HepG2 (cell line): ENCODE data around the gene PMM2. TPM values are rescaled to one million over a fixed set of nuclear protein-coding genes. Genes with fewer than 3 reads are reported as not detected.

ENCODE experiments used
- ATF7-NPFF ChIP-seq: sonication (generic); formaldehyde crosslinking; IDR thresholded peaks from 2 replicates; pipeline ENCODE4 v1.8.1; 2023; ENCODE audit warnings: mild to moderate bottlenecking, low read depth, missing genetic modification reagents, moderate library complexity
- CBX1 ChIP-seq: IDR thresholded peaks from one replicate; pipeline ENCODE4 v1.6.1; 2016; ENCODE audit warnings: antibody characterized with exemption, low read depth
- DMAP1 ChIP-seq: IDR thresholded peaks from 2 replicates; pipeline ENCODE4 v1.6.1; 2016
- EP300 ChIP-seq, 3 experiments: sonication (generic) in 1 of 3; formaldehyde crosslinking in 1 of 3; IDR thresholded peaks; 2 replicates each; pipeline versions ENCODE4 v1.5.1 to v1.6.1; 2011 to 2020; ENCODE audit warnings: low read depth in 2 of 3, low read length in 2 of 3, borderline replicate concordance in 1 of 3, improper control_type of control experiment in 1 of 3, mild to moderate bottlenecking in 1 of 3, missing genetic modification reagents in 1 of 3, moderate library complexity in 1 of 3
- KMT2B ChIP-seq: IDR thresholded peaks from 2 replicates; pipeline ENCODE4 v1.6.1; 2016; ENCODE audit warnings: missing genetic modification reagents, missing compliant biosample characterization
- LBX2 ChIP-seq: sonication (generic); formaldehyde crosslinking; IDR thresholded peaks from 2 replicates; pipeline ENCODE4 v1.5.0; 2020; ENCODE audit warnings: missing genetic modification reagents, mild to moderate bottlenecking, borderline replicate concordance
- NCOR1 ChIP-seq: fragments of 200-600 bp; sonication (generic); IDR thresholded peaks from 2 replicates; pipeline ENCODE4 v1.7.0; 2017; ENCODE audit warnings: antibody characterized with exemption, low read length, borderline replicate concordance
- PHF21A ChIP-seq: sonication (generic); formaldehyde crosslinking; IDR thresholded peaks from 2 replicates; pipeline ENCODE4 v1.5.0; 2020; ENCODE audit warnings: mild to moderate bottlenecking, missing genetic modification reagents
- PITX1 ChIP-seq: sonication (generic); formaldehyde crosslinking; IDR thresholded peaks from 2 replicates; pipeline ENCODE4 v1.5.1; 2020; ENCODE audit warnings: mild to moderate bottlenecking, missing genetic modification reagents
- REXO4 ChIP-seq: sonication (generic); formaldehyde crosslinking; IDR thresholded peaks from 2 replicates; pipeline ENCODE4 v1.8.0; 2022; ENCODE audit warnings: missing genetic modification reagents, mild to moderate bottlenecking, borderline replicate concordance
- RNF2 ChIP-seq: fragments of 450-650 bp; conservative IDR thresholded peaks from 2 replicates; pipeline ENCODE4 v1.6.1; 2016; ENCODE audit warnings: low read depth
- TCF7L2 ChIP-seq: IDR thresholded peaks from 2 replicates; pipeline ENCODE4 v1.6.1; 2011; ENCODE audit warnings: mild to moderate bottlenecking, low read depth, low read length, moderate library complexity
- ZNF20 ChIP-seq: sonication (generic); formaldehyde crosslinking; IDR thresholded peaks from 2 replicates; pipeline ENCODE4 v1.4.0; 2020; ENCODE audit warnings: mild to moderate bottlenecking, moderate library complexity, missing genetic modification reagents
- ZNF235 ChIP-seq: sonication (generic); formaldehyde crosslinking; IDR thresholded peaks from 2 replicates; pipeline ENCODE4 v1.8.1; 2023; ENCODE audit warnings: mild to moderate bottlenecking, missing genetic modification reagents, borderline replicate concordance
- ZSCAN25 ChIP-seq: sonication (generic); formaldehyde crosslinking; IDR thresholded peaks from 2 replicates; pipeline ENCODE4 v1.8.0; 2022; ENCODE audit warnings: mild to moderate bottlenecking, missing genetic modification reagents
- ZSCAN30 ChIP-seq: sonication (generic); formaldehyde crosslinking; IDR thresholded peaks from 2 replicates; pipeline ENCODE4 v1.5.0; 2020; ENCODE audit warnings: mild to moderate bottlenecking, missing genetic modification reagents
- ZSCAN31 ChIP-seq: sonication (generic); formaldehyde crosslinking; IDR thresholded peaks from 2 replicates; pipeline ENCODE4 v1.5.0; 2020; ENCODE audit warnings: low read depth, mild to moderate bottlenecking, missing genetic modification reagents
- polyA plus RNA-seq, 8 experiments: library from polyadenylated mRNA; depleted of rRNA in 3 of 8; stranded (reverse) in 7 of 8; unstranded in 1 of 8; fragments of >200 nt; fragmentation: Illumina TruSeq in 4 of 8; extraction: Trizol in 4 of 8; gene quantifications; 2 replicates each; pipeline versions ENCODE4 v1.2.1 to v1.2.3, GENCODE V29; 2011 to 2016; ENCODE audit warnings: low read depth in 4 of 8, missing spikeins in 1 of 8, mixed read lengths in 1 of 8; ENCODE audit not compliant: insufficient read depth in 1 of 8
- total RNA-seq, 5 experiments: library from RNA; depleted of rRNA; stranded (reverse); fragments of >200 nt; fragmentation: Illumina TruSeq; extraction: Trizol; gene quantifications; 2 replicates each; pipeline ENCODE4 v1.2.3, GENCODE V29; 2016; ENCODE audit warnings: low read depth in 1 of 5
- TF ChIP-seq, protein P1 (sequence below): sonication (generic); formaldehyde crosslinking; IDR thresholded peaks from 2 replicates; pipeline ENCODE4 v1.4.0; 2020; ENCODE audit warnings: low read depth, missing genetic modification reagents
- TF ChIP-seq, protein P2 (sequence below): sonication (generic); formaldehyde crosslinking; IDR thresholded peaks from 2 replicates; pipeline ENCODE4 v1.4.0; 2020; ENCODE audit warnings: missing genetic modification reagents
- TF ChIP-seq, protein P3 (sequence below): IDR thresholded peaks from 2 replicates; pipeline ENCODE4 v1.6.1; 2016
- TF ChIP-seq, protein P4 (sequence below): sonication (generic); formaldehyde crosslinking; IDR thresholded peaks from 2 replicates; pipeline ENCODE4 v1.4.0; 2020; ENCODE audit warnings: missing genetic modification reagents

The PMM2 gene
- total and polyA plus RNA-seq, 2 of the 13 experiments (the other 11 are each of a cell fraction or from before 2014, with no cell fraction given): 52.2 to 93.7 TPM

- TF ChIP-seq EP300 (IDR thresholded peaks at IDR 0.05; ENCODE audit: low read depth in 2 of 2, low read length in 2 of 2): peak in 1 of 2 experiments; percentile 49; a peak in 1 of 4 replicates
- TF ChIP-seq EP300 (CRISPR knock-in tag; IDR thresholded peaks at IDR 0.05; ENCODE audit: borderline replicate concordance): peak; percentile 83
- TF ChIP-seq ZSCAN30 (CRISPR knock-in tag): 0 out of 2 replicates have a peak, but pooled peaks have one; percentile 37
- no peak for TF ChIP-seq TCF7L2
- no peak for TF ChIP-seq REXO4
- TF ChIP-seq ATF7-NPFF (CRISPR knock-in tag): peak; percentile 83
- TF ChIP-seq, protein P1, sequence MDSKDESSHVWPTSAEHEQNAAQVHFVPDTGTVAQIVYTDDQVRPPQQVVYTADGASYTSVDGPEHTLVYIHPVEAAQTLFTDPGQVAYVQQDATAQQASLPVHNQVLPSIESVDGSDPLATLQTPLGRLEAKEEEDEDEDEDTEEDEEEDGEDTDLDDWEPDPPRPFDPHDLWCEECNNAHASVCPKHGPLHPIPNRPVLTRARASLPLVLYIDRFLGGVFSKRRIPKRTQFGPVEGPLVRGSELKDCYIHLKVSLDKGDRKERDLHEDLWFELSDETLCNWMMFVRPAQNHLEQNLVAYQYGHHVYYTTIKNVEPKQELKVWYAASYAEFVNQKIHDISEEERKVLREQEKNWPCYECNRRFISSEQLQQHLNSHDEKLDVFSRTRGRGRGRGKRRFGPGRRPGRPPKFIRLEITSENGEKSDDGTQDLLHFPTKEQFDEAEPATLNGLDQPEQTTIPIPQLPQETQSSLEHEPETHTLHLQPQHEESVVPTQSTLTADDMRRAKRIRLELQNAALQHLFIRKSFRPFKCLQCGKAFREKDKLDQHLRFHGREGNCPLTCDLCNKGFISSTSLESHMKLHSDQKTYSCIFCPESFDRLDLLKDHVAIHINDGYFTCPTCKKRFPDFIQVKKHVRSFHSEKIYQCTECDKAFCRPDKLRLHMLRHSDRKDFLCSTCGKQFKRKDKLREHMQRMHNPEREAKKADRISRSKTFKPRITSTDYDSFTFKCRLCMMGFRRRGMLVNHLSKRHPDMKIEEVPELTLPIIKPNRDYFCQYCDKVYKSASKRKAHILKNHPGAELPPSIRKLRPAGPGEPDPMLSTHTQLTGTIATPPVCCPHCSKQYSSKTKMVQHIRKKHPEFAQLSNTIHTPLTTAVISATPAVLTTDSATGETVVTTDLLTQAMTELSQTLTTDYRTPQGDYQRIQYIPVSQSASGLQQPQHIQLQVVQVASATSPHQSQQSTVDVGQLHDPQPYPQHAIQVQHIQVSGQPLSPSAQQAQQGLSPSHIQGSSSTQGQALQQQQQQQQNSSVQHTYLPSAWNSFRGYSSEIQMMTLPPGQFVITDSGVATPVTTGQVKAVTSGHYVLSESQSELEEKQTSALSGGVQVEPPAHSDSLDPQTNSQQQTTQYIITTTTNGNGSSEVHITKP (CRISPR knock-in tag): peak; percentile 89
- no peak for TF ChIP-seq CBX1
- TF ChIP-seq, protein P2, sequence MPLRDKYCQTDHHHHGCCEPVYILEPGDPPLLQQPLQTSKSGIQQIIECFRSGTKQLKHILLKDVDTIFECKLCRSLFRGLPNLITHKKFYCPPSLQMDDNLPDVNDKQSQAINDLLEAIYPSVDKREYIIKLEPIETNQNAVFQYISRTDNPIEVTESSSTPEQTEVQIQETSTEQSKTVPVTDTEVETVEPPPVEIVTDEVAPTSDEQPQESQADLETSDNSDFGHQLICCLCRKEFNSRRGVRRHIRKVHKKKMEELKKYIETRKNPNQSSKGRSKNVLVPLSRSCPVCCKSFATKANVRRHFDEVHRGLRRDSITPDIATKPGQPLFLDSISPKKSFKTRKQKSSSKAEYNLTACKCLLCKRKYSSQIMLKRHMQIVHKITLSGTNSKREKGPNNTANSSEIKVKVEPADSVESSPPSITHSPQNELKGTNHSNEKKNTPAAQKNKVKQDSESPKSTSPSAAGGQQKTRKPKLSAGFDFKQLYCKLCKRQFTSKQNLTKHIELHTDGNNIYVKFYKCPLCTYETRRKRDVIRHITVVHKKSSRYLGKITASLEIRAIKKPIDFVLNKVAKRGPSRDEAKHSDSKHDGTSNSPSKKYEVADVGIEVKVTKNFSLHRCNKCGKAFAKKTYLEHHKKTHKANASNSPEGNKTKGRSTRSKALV: peak; percentile 86
- TF ChIP-seq, protein P3, sequence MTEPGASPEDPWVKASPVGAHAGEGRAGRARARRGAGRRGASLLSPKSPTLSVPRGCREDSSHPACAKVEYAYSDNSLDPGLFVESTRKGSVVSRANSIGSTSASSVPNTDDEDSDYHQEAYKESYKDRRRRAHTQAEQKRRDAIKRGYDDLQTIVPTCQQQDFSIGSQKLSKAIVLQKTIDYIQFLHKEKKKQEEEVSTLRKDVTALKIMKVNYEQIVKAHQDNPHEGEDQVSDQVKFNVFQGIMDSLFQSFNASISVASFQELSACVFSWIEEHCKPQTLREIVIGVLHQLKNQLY: peak; percentile 90
- TF ChIP-seq ZSCAN25 (CRISPR knock-in tag): peak; percentile 96
- no peak for TF ChIP-seq ZNF235
- TF ChIP-seq ZNF20 (CRISPR knock-in tag): no peak
- TF ChIP-seq PITX1: peak; percentile 99
- TF ChIP-seq NCOR1: peak; percentile 93; the same call in 1 of the 2 replicates
- TF ChIP-seq KMT2B (CRISPR knock-in tag): no peak
- TF ChIP-seq, protein P4, sequence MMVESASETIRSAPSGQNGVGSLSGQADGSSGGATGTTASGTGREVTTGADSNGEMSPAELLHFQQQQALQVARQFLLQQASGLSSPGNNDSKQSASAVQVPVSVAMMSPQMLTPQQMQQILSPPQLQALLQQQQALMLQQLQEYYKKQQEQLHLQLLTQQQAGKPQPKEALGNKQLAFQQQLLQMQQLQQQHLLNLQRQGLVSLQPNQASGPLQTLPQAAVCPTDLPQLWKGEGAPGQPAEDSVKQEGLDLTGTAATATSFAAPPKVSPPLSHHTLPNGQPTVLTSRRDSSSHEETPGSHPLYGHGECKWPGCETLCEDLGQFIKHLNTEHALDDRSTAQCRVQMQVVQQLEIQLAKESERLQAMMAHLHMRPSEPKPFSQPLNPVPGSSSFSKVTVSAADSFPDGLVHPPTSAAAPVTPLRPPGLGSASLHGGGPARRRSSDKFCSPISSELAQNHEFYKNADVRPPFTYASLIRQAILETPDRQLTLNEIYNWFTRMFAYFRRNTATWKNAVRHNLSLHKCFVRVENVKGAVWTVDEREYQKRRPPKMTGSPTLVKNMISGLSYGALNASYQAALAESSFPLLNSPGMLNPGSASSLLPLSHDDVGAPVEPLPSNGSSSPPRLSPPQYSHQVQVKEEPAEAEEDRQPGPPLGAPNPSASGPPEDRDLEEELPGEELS (CRISPR knock-in tag): peak; percentile 77
- TF ChIP-seq RNF2: 0 out of 2 replicates have a peak, but pooled peaks have one; percentile 19
- TF ChIP-seq DMAP1: peak; percentile 37; the same call in 1 of the 2 replicates
- TF ChIP-seq ZSCAN31 (CRISPR knock-in tag): peak; percentile 83
- peak; percentile 94 for TF ChIP-seq PHF21A (CRISPR knock-in tag)
- 0 out of 2 replicates have a peak, but pooled peaks have one; percentile 64 for TF ChIP-seq LBX2 (CRISPR knock-in tag)
Observed at GRCh38 chr16:8850279-8850885, 52.7 kb downstream of the PMM2 start (continued).
